Epithelial cell of proximal tubule (primary cell): Measurements from ENCODE around the gene ADCY3. TPM values are rescaled to one million over a fixed set of nuclear protein-coding genes. Genes with fewer than 3 reads are reported as not detected.

Experiments used
- DNase-seq: peaks from one replicate; pipeline ENCODE4 v3.0.0-alpha.2; 2011; ENCODE audit warnings: low read depth
- H3K4me3 ChIP-seq: 2 replicates; pipeline ENCODE4 v1.5.1; 2011; ENCODE audit warnings: low read depth, mild to moderate bottlenecking, low read length
- CTCF ChIP-seq: conservative IDR thresholded peaks from 2 replicates; pipeline ENCODE4 v1.5.1; 2012; ENCODE audit warnings: low read depth, mild to moderate bottlenecking, low read length
- total RNA-seq: library from RNA; depleted of rRNA; stranded (reverse); fragments of >200 nt; gene quantifications from 2 replicates; pipeline ENCODE4 v1.2.3, GENCODE V29; 2015

ADCY3 gene
- total RNA-seq, 1 donor from 2014 or later, result 18.7 TPM

DNA sequence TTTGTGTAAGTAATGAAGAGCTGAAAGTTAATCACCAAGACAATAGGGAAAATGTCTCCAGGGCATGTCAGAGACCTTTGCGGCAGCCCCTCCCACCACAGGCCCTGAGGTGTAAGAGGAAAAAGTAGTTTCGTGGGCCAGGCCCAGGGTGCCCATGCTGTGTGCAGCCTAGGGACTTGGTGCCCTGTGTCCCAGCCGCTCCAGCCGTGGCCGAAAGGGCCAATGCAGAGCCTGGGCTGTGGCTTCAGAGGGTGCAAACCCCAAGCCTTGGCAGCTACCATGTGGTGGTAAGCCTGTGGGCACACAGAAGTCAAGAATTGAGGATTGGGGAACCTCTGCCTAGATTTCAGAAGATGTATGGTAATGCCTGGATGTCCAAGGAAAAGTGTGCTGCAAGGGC is 74.3 kb downstream of the ADCY3 start:
- no peak overlapping the region for H3K4me3 ChIP-seq
- DNase-seq, result no peak
- TF ChIP-seq CTCF, result no peak

- H3K4me3 ChIP-seq, result no peak overlapping the region
- TF ChIP-seq CTCF, result no peak
- DNase-seq, result no peak
These were observed 75.9 kb downstream of the ADCY3 start for GRCh38 chr2:24844023-24844685.

- no peak overlapping the region for H3K4me3 ChIP-seq
- no peak for DNase-seq
- TF ChIP-seq CTCF, result no peak
These were observed 76.6 kb downstream of the ADCY3 start for GRCh38 chr2:24843330-24843860.

DNA sequence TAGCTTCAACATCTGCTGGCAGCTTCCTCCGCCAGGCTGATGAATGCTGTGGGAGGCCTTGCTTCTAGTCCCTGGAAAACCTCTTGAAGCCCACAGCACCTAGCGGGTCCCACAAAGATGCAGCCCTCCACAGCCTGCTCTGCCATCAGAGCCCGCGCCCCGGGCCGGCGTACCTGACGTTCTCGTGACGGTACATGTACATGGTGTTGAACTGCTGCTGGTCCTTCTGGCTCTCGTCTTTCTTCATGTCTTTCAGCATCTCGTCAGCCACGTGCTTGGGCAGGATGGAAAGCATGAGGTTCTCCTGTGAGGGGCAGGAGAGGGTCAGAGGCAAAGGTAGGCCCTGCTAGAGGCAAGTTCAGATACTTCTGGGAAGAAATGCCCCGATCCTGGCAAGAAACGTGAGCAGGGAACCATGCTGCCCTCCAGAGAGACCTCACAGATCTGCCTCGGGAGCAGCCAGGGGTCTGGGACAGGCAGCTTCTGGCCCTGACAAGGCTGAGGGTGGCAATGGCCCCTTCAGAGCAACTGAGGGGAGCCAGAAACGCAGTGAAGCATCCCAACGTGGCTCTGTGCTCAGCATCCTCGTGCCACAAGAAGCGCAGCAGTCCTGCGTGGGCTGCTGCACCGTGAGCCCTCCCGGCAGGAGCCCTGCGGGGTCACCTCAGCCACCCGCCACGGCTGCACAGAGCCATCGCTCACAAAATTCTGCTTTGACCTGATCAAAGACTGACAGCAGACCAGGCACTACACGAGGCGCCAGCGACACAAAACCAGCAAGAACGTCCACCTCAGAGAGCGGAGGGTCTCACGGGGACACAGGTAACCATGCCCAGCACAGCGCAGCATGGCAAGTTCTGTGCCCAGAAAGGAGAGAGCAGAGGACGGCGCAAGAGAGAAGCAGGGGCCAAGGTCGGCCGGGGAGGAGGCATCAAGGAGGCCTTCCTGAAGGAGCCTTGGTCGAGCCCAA is 77.7 kb downstream of the ADCY3 start:
- no peak for TF ChIP-seq CTCF
- DNase-seq, result no peak
- H3K4me3 ChIP-seq, result no peak overlapping the region

DNA sequence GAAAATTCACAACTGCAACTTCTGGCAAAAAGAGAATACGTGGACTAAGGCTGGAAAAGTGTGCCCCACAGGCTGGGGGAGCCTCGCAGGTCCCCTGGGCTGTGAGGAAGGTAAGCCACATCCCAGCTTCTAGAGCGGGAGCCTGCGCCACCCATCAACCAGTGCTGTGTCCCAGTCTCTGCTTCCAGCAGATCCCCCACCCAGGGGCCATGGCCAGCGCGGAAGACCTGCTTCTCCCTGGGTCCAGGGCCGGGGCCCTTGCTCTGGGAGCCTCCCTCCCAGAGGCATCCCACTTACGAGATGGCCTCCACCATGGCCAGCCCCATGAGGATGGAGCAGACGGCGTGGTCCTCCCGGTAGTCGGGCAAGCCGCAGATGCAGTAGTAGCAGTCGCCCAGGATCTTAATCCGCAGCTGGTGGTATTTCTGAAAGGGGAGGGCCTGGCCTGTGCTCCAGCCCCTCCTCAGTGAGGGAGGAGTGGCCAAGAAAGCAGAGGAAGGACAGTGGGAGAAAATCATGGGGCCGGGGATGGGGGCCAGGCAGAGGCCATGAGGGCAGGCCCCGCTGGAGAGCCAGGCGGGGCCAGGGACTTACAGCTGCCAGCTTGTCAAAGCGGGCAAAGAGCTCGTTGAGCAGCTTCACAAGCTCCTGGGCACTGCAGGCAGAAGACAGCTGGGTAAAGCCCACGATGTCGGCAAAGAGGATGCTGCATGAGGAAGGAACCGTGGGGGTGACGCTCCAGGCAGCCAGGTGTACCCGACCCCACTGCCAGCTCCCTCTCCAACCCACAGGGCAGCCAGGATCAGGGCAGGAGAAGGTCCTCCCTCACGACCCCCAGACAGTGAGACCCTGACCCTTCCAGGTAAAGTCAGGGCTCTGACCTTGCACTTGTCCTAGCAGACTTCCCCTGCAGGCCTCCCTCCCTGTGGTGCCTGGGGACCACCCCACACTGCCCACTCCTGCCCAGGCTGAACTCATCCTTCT is 78.8 kb downstream of the ADCY3 start:
- no peak for TF ChIP-seq CTCF
- DNase-seq, result no peak
- no peak overlapping the region for H3K4me3 ChIP-seq

GRCh38 chr2:24840164-24840869 is 79.7 kb downstream of the ADCY3 start:
- no peak overlapping the region for H3K4me3 ChIP-seq
- DNase-seq, result no peak
- no peak for TF ChIP-seq CTCF
